HepG2 (cell line): ENCODE data around the gene HNRNPL. TPM values are rescaled to one million over a fixed set of nuclear protein-coding genes. Genes with fewer than 3 reads are reported as not detected.
A peak's percentile ranks its signal among the peaks of the same experiment; 100 is the strongest.

Experiments used
- HNF4A ChIP-seq: sonication (generic); formaldehyde crosslinking; IDR thresholded peaks from 2 replicates; pipeline ENCODE4 v1.4.0; 2020; ENCODE audit warnings: missing genetic modification reagents
- HNRNPLL ChIP-seq: fragments of 200-400 bp; formaldehyde crosslinking; IDR thresholded peaks from 2 replicates; pipeline ENCODE4 v1.6.1; 2017; ENCODE audit warnings: mild to moderate bottlenecking, low read depth, low read length; ENCODE audit not compliant: poor library complexity, severe bottlenecking
- HOXA3 ChIP-seq: sonication (generic); formaldehyde crosslinking; IDR thresholded peaks from 2 replicates; pipeline ENCODE4 v1.5.0; 2020; ENCODE audit warnings: missing genetic modification reagents
- IRF2 ChIP-seq: IDR thresholded peaks from 2 replicates; pipeline ENCODE4 v1.6.1; 2018; ENCODE audit warnings: missing genetic modification reagents, missing compliant biosample characterization
- KLF9 ChIP-seq: IDR thresholded peaks from 2 replicates; pipeline ENCODE4 v1.6.1; 2016; ENCODE audit warnings: low read depth
- RERE ChIP-seq: IDR thresholded peaks from 2 replicates; pipeline ENCODE4 v1.6.1; 2016; ENCODE audit warnings: low read depth, missing genetic modification reagents, missing compliant biosample characterization
- TCF7 ChIP-seq: sonication (generic); IDR thresholded peaks from 2 replicates; pipeline ENCODE4 v1.6.1; 2016; ENCODE audit warnings: antibody characterized with exemption, low read depth
- ZNF878 ChIP-seq: sonication (generic); formaldehyde crosslinking; IDR thresholded peaks from 2 replicates; pipeline ENCODE4 v1.8.1; 2023; ENCODE audit warnings: mild to moderate bottlenecking, missing genetic modification reagents, moderate library complexity
- polyA plus RNA-seq, 8 experiments: library from polyadenylated mRNA; depleted of rRNA in 3 of 8; stranded (reverse) in 7 of 8; unstranded in 1 of 8; fragments of >200 nt; fragmentation: Illumina TruSeq in 4 of 8; extraction: Trizol in 4 of 8; gene quantifications; 2 replicates each; pipeline versions ENCODE4 v1.2.1 to v1.2.3, GENCODE V29; 2011 to 2016; ENCODE audit warnings: low read depth in 4 of 8, missing spikeins in 1 of 8, mixed read lengths in 1 of 8; ENCODE audit not compliant: insufficient read depth in 1 of 8
- total RNA-seq, 5 experiments: library from RNA; depleted of rRNA; stranded (reverse); fragments of >200 nt; fragmentation: Illumina TruSeq; extraction: Trizol; gene quantifications; 2 replicates each; pipeline ENCODE4 v1.2.3, GENCODE V29; 2016; ENCODE audit warnings: low read depth in 1 of 5
- TF ChIP-seq, protein P1 (sequence below): IDR thresholded peaks from 2 replicates; pipeline ENCODE4 v1.6.1; 2012; ENCODE audit warnings: low read depth, low read length, improper control_type of control experiment
- TF ChIP-seq, protein P2 (sequence below): sonication (generic); formaldehyde crosslinking; IDR thresholded peaks from 2 replicates; pipeline ENCODE4 v1.5.1; 2020; ENCODE audit warnings: mild to moderate bottlenecking, missing genetic modification reagents, moderate library complexity
- TF ChIP-seq, protein P3 (sequence below): sonication (generic); formaldehyde crosslinking; conservative IDR thresholded peaks from 2 replicates; pipeline ENCODE4 v1.4.0; 2020; ENCODE audit warnings: mild to moderate bottlenecking, missing genetic modification reagents, moderate library complexity

Gene HNRNPL
- total and polyA plus RNA-seq, 2 of the 13 experiments (the other 11 are each of a cell fraction or from before 2014, with no cell fraction given): 156 to 278 TPM

DNA sequence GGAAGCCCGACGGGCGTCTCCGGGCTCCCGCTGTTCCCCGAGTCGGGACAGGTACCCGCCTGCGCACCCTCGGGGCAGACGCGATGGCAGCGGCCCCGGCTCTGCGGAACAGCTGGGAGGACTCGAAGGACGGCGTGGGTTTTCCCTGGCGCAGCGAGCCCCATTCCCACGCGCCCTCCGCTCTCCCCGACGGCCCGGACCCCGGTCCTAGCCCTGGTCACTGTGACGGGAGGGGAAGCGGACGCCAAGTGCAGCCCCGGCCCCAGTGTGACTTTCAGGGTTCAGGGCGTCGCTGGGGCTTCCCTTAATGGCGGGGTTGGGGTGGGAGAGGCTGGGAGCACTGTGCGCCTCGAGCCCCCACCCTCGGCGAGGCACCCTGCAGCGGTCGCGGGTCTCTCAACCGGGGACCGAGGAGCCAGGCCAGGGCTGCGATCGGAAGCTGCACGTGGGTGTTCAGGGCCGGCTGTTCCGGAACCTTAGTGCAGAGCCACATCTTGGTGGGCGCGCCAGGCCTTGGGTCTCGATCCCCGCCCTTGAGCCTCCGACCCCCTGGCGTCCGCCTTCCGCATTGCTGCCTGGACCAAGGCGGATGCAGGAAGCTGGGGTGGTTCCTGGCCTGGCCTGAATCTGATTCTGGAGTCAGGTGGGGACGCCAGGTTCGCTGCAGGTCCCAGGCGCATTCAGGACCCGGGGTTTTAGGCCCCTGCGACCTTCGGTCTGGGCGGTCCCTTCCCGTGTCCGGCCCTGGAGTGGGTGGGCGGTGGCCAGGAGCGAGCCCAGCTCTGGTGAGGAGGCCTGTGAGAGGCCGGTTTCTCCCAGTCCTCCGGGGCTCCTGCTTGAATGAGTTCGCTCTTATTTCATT lies 57.3 kb downstream of the HNRNPL start (continued):
- TF ChIP-seq ZNF878 (CRISPR knock-in tag) (no peak), HNF4A (CRISPR knock-in tag) (peak; percentile 59), HOXA3 (CRISPR knock-in tag) (peak; percentile 54), TCF7 (no peak), HNRNPLL (peak; percentile 16), IRF2 (CRISPR knock-in tag) (no peak), KLF9 (CRISPR knock-in tag) (no peak), RERE (no peak)
- TF ChIP-seq, protein P1, sequence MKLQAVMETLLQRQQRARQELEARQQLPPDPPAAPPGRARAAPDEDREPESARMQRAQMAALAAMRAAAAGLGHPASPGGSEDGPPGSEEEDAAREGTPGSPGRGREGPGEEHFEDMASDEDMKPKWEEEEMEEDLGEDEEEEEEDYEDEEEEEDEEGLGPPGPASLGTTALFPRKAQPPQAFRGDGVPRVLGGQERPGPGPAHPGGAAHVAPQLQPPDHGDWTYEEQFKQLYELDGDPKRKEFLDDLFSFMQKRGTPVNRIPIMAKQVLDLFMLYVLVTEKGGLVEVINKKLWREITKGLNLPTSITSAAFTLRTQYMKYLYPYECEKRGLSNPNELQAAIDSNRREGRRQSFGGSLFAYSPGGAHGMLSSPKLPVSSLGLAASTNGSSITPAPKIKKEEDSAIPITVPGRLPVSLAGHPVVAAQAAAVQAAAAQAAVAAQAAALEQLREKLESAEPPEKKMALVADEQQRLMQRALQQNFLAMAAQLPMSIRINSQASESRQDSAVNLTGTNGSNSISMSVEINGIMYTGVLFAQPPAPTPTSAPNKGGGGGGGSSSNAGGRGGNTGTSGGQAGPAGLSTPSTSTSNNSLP: no peak
- TF ChIP-seq, protein P2, sequence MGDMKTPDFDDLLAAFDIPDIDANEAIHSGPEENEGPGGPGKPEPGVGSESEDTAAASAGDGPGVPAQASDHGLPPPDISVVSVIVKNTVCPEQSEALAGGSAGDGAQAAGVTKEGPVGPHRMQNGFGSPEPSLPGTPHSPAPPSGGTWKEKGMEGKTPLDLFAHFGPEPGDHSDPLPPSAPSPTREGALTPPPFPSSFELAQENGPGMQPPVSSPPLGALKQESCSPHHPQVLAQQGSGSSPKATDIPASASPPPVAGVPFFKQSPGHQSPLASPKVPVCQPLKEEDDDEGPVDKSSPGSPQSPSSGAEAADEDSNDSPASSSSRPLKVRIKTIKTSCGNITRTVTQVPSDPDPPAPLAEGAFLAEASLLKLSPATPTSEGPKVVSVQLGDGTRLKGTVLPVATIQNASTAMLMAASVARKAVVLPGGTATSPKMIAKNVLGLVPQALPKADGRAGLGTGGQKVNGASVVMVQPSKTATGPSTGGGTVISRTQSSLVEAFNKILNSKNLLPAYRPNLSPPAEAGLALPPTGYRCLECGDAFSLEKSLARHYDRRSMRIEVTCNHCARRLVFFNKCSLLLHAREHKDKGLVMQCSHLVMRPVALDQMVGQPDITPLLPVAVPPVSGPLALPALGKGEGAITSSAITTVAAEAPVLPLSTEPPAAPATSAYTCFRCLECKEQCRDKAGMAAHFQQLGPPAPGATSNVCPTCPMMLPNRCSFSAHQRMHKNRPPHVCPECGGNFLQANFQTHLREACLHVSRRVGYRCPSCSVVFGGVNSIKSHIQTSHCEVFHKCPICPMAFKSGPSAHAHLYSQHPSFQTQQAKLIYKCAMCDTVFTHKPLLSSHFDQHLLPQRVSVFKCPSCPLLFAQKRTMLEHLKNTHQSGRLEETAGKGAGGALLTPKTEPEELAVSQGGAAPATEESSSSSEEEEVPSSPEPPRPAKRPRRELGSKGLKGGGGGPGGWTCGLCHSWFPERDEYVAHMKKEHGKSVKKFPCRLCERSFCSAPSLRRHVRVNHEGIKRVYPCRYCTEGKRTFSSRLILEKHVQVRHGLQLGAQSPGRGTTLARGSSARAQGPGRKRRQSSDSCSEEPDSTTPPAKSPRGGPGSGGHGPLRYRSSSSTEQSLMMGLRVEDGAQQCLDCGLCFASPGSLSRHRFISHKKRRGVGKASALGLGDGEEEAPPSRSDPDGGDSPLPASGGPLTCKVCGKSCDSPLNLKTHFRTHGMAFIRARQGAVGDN (CRISPR knock-in tag): peak; percentile 63
- TF ChIP-seq, protein P3, sequence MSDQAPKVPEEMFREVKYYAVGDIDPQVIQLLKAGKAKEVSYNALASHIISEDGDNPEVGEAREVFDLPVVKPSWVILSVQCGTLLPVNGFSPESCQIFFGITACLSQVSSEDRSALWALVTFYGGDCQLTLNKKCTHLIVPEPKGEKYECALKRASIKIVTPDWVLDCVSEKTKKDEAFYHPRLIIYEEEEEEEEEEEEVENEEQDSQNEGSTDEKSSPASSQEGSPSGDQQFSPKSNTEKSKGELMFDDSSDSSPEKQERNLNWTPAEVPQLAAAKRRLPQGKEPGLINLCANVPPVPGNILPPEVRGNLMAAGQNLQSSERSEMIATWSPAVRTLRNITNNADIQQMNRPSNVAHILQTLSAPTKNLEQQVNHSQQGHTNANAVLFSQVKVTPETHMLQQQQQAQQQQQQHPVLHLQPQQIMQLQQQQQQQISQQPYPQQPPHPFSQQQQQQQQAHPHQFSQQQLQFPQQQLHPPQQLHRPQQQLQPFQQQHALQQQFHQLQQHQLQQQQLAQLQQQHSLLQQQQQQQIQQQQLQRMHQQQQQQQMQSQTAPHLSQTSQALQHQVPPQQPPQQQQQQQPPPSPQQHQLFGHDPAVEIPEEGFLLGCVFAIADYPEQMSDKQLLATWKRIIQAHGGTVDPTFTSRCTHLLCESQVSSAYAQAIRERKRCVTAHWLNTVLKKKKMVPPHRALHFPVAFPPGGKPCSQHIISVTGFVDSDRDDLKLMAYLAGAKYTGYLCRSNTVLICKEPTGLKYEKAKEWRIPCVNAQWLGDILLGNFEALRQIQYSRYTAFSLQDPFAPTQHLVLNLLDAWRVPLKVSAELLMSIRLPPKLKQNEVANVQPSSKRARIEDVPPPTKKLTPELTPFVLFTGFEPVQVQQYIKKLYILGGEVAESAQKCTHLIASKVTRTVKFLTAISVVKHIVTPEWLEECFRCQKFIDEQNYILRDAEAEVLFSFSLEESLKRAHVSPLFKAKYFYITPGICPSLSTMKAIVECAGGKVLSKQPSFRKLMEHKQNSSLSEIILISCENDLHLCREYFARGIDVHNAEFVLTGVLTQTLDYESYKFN (CRISPR knock-in tag): peak; percentile 31; the same call in 1 of the 2 replicates
